ENCODE data around the gene RFX3.

Gene RFX3

GRCh38 chr9:3191715-3192114, 334.1 kb downstream of the RFX3 start:
- no peak for DNase-seq

GRCh38 chr9:3189113-3189861, 336.5 kb downstream of the RFX3 start:
- DNase-seq = no peak

- DNase-seq = no peak
These were observed 339.1 kb downstream of the RFX3 start for GRCh38 chr9:3186751-3187150.

GRCh38 chr9:3181049-3181953, 344.5 kb downstream of the RFX3 start:
- peak; percentile 14 for DNase-seq

- no peak for DNase-seq
These were observed 345.1 kb downstream of the RFX3 start for GRCh38 chr9:3180696-3181048.

GRCh38 chr9:3179711-3180110, 346.1 kb downstream of the RFX3 start:
- DNase-seq = no peak

GRCh38 chr9:3177936-3178335, 347.9 kb downstream of the RFX3 start:
- DNase-seq = peak; percentile 42

GRCh38 chr9:3177146-3177761, 348.5 kb downstream of the RFX3 start:
- peak; percentile 3 for DNase-seq

GRCh38 chr9:3173374-3173773, 352.4 kb downstream of the RFX3 start:
- no peak for DNase-seq

- DNase-seq = no peak
These were observed 355.0 kb downstream of the RFX3 start for GRCh38 chr9:3170819-3171218.
